Small intestine (tissue), 16 donors: ENCODE measurements around the gene IGSF11. TPM values are rescaled to one million over a fixed set of nuclear protein-coding genes. Genes with fewer than 3 reads are reported as not detected.
A peak's percentile ranks its signal among the peaks of the same experiment; 100 is the strongest.
"Not testable (repeated sequence)": the region's sequence is repeated elsewhere in the genome, so short reads cannot be mapped to it uniquely, and the experiment has no call there.

ENCODE experiments used
- DNase-seq, 2 donors: peaks; one replicate each; pipeline versions ENCODE4 v3.0.0 to v3.0.0-alpha.2; 2013
- FAIRE-seq: peaks from 2 replicates; lab custom pipeline; 2012; peaks lifted over from hg19 to GRCh38; lab: Jason Lieb, UNC
- H3K27ac ChIP-seq, 3 donors: one replicate each; pipeline ENCODE4 v1.5.1; 2013; ENCODE audit warnings: low read length in 2 of 3, mild to moderate bottlenecking in 2 of 3, control low read depth in 1 of 3, inconsistent platforms in 1 of 3, low read depth in 1 of 3, moderate library complexity in 1 of 3
- H3K27me3 ChIP-seq, 3 donors: one replicate each; pipeline ENCODE4 v1.6.1; 2013; ENCODE audit warnings: low read length in 3 of 3, inconsistent platforms in 1 of 3; ENCODE audit not compliant: control insufficient read depth in 3 of 3, insufficient read depth in 3 of 3
- H3K36me3 ChIP-seq, 3 donors: one replicate each; pipeline ENCODE4 v1.6.1; 2013; ENCODE audit warnings: low read length in 3 of 3, inconsistent platforms in 1 of 3, low read depth in 1 of 3, mild to moderate bottlenecking in 1 of 3, moderate library complexity in 1 of 3; ENCODE audit not compliant: control insufficient read depth in 3 of 3, insufficient read depth in 2 of 3
- H3K4me1 ChIP-seq, 3 donors: one replicate each; pipeline ENCODE4 v1.6.1; 2013; ENCODE audit warnings: low read length in 2 of 3, inconsistent platforms in 1 of 3, low read depth in 1 of 3, mild to moderate bottlenecking in 1 of 3, moderate library complexity in 1 of 3; ENCODE audit not compliant: control insufficient read depth in 3 of 3, insufficient read depth in 2 of 3
- H3K4me3 ChIP-seq, 3 donors: one replicate each; pipeline ENCODE4 v1.5.1; 2013; ENCODE audit warnings: low read length in 3 of 3, control low read depth in 1 of 3, inconsistent platforms in 1 of 3, low read depth in 1 of 3, mild to moderate bottlenecking in 1 of 3, moderate library complexity in 1 of 3
- H3K9me3 ChIP-seq, 2 donors: one replicate each; pipeline ENCODE4 v1.6.1; 2013; ENCODE audit warnings: low read depth in 1 of 2, low read length in 1 of 2; ENCODE audit not compliant: control insufficient read depth in 2 of 2, insufficient read depth in 1 of 2
- WGBS, 3 donors: extraction: QIAGEN DNeasy Blood & Tissue Kit; methylation state at CpG; one replicate each; pipeline ENCODE4 v1.1.7; 2013; 5-methylcytosine and 5-hydroxymethylcytosine counted together
- long read RNA-seq, 10 donors: transcript quantifications; one replicate each; lab custom pipeline, GENCODE V29; 2026
- polyA plus RNA-seq, 4 donors: library from polyadenylated mRNA; stranded (reverse) in 3 of 4; unstranded in 1 of 4; fragments of 200-250 nt in 3 of 4; fragments of 120-200 nt in 1 of 4; gene quantifications; one replicate each; pipeline versions ENCODE4 v1.2.1 to v1.2.3, GENCODE V29; 2013
- donor health status: healthy with polysubstance abuse.
- donor health status: control.
- donor health status: control.
- donor health status: Bipolar disorder and iron deficiency.
- donor health status: healthy.

IGSF11 gene, protein sequence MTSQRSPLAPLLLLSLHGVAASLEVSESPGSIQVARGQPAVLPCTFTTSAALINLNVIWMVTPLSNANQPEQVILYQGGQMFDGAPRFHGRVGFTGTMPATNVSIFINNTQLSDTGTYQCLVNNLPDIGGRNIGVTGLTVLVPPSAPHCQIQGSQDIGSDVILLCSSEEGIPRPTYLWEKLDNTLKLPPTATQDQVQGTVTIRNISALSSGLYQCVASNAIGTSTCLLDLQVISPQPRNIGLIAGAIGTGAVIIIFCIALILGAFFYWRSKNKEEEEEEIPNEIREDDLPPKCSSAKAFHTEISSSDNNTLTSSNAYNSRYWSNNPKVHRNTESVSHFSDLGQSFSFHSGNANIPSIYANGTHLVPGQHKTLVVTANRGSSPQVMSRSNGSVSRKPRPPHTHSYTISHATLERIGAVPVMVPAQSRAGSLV
- under 1 TPM in 2 of 4 donors, not detected in 2; 0.43 to 0.51 TPM for polyA plus RNA-seq
- long read RNA-seq, donor 1 = 0 reads
- long read RNA-seq, donor 2 = 0 reads
- long read RNA-seq, donor 3 = 0 reads
- long read RNA-seq, donor 4 = 0 reads
- long read RNA-seq, donor 5 = 0 reads
- long read RNA-seq, donor 6 = 0 reads
- long read RNA-seq, donor 7 = 0 reads
- long read RNA-seq, donor 8 = 0 reads
- long read RNA-seq, donor 9 = 0 reads
- long read RNA-seq, donor 10 = 0 reads

DNA sequence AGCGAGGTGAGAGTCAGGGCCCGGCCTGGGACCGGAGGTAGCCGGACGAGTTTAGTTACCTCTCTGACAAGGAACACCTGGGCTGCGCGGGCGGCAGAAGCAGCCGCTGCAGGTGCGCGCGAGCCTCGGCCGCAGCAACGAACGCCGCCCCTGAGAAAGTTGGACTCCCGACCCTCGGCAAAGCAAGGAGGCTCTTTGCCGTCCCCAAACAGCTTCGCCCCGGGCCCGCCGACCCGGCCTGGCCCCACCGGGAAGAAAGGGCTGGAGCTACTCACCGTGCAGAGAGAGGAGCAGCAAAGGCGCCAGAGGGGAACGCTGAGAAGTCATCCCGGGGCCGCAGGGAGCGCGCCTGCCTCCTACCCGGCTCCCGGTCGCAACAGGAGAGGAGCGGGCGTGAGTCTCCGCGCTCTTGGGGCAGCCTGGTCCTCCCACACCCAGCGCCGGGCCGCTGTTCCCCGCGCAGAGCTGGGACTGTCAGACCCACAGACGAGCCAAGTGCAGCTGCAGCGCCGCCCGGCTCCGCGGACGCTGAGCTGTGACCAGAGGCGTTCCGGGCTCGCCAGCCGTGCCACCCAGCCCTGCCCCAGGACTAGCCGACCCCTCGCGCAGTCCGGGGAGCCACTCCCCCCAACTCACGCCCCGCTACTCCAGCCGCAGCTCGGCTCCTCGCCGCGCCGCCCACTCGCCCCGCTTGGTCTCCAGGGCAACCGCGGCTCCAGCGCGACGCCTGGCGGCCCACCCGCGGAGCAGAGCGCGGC is at the start of gene IGSF11:
IGSF11 (minus strand) TSS at position 591 of the 758 bp plus-strand sequence; CDS start at position 327, 264 bp downstream.
- Histone ChIP-seq H3K4me3 (peak within 1 kb of the TSS; percentile 20 to 55 (median 51)), H3K4me1 (peaks cover 0 to 4% (median 0%) of the 10 kb centered on the region in 3 donors), H3K27me3 (peaks cover 0 to 28% (median 14%) of the 10 kb centered on the region in 3 donors), H3K9me3 (no peaks in the 10 kb centered on the region), H3K36me3 (no peaks in the 10 kb centered on the region), H3K27ac (no peak within 1 kb of the TSS)
- WGBS, 3 donors = 0 to 1% (median 0%) methylated on average over 76 to 80 of the region's 80 CpGs
- FAIRE-seq (no peak), DNase-seq (peak; percentile 28 to 77)

DNA sequence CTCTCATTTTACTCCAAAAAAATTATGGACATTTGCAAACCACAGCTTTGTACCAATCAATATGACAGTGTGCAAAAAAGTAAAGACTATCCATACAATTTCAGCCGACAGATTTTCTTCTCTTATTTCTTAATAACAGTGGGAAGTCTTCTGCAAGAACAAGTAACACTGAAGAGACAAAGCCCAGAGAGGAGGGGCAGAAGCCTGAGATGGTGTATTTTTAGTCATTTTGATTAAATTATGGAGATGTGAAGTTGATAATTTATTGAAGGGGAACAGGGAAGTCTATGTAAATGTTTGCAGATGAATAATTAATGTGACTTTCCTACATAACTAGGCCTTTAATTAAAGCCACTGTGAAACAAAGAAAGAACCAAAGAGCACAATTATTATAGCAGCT is 45.7 kb upstream of the IGSF11 start:
- 84 to 91% (median 85%) methylated on average over 1 of the region's 1 CpG for WGBS, 3 donors
- H3K4me1 ChIP-seq = no peaks in the 10 kb centered on the region

DNA sequence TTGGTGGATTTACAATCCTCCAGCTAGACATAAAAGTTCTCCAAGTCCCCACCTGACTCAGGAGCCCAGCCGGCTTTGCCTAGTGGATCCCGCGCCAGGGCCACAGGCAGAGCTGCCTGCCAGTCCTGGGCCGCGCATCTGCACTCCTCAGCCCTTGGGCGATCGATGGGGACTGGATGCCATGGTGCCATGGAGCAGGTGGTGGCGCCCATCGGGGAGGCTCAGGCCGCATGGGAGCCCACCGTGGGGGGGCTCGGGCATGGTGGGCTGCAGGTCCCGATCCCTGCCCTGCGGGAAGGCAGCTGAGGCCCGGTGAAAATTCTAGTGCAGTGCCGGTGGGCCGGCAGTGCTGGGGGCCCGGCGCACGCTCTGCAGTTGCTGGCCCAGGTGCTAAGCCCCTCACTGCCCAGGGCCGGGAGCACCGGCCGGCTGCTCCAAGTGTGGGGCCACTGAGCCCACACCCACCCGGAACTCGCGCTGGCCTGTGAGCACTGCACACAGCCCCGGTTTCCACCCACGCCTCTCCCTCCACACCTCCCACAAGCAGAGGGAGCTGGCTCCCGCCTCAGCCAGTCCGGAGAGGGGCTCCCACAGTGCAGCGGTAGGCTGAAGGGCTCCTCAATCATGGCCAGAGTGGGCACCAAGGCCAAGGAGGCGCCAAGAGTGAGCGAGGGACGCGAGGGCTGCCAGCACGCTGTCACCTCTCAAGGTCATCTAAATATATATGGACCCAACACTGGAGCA is 38.8 kb upstream of the IGSF11 start:
- 92 to 96% (median 94%) methylated on average over 30 to 36 of the region's 36 CpGs for WGBS, 3 donors
- H3K4me3 ChIP-seq = no peak overlapping the region
- H3K27ac ChIP-seq = no peak overlapping the region
- FAIRE-seq (no peak), DNase-seq (no peak)
- no peaks in the 10 kb centered on the region for H3K36me3 ChIP-seq
- peaks cover 4 to 12% of the 10 kb centered on the region in 2 donors for H3K9me3 ChIP-seq
- no peaks in the 10 kb centered on the region for H3K27me3 ChIP-seq
- no peaks in the 10 kb centered on the region for H3K4me1 ChIP-seq

More for the DNA sequence above, 45.7 kb upstream of the IGSF11 start:
- H3K36me3 ChIP-seq = no peaks in the 10 kb centered on the region
- H3K4me3 ChIP-seq = no peak overlapping the region
- no peak for FAIRE-seq
- no peak overlapping the region for H3K27ac ChIP-seq
- DNase-seq = no peak
- H3K9me3 ChIP-seq = no peaks in the 10 kb centered on the region
- no peaks in the 10 kb centered on the region for H3K27me3 ChIP-seq

DNA sequence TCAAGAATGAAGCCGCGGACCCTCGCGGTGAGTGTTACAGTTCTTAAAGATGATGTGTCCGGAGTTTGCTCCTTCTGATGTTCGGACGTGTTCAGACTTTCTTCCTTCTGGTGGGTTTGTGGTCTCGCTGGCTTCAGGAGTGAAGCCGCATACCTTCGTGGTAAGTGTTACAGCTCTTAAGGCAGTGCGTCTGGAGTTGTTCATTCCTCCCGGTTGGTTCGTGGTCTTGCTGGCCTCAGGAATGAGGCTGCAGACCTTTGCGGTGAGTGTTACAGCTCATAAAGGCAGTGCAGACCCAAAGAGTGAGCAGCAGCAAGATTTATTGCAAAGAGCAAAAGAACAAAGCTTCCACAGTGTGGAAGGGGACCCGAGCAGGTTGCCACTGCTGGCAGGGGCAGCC is 37.8 kb upstream of the IGSF11 start:
- not testable (repeated sequence) for H3K36me3 ChIP-seq, DNase-seq, H3K4me1 ChIP-seq, FAIRE-seq, H3K4me3 ChIP-seq, H3K27me3 ChIP-seq, H3K27ac ChIP-seq
- H3K9me3 ChIP-seq = peaks cover 4 to 12% of the 10 kb centered on the region in 2 donors
- WGBS, 3 donors = 92 to 95% (median 95%) methylated on average over 15 of the region's 15 CpGs

DNA sequence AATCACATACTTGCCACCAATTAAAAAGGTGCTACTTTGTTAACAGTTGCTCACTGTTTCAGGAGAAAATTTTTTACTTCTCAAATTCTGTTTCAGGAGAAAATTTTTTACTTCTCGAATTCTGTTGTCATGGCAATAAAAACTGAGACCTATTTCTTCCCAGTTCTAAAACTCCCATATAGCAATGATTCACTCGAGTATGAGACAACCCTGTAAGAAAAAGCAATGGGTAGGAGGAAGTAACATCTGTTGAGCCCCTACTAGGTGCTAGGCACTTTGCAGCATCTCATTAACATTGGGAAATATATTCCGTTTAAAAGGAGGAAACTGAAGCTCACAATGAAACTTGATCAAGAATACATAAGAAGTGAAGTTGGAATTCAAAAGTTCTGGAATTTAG is 35.1 kb upstream of the IGSF11 start:
- no peak for FAIRE-seq
- Histone ChIP-seq H3K4me1 (no peaks in the 10 kb centered on the region), H3K9me3 (peaks cover 4 to 12% of the 10 kb centered on the region in 2 donors), H3K4me3 (no peak overlapping the region), H3K27me3 (no peaks in the 10 kb centered on the region), H3K36me3 (no peaks in the 10 kb centered on the region), H3K27ac (no peak overlapping the region)
- no peak for DNase-seq
- 60 to 70% (median 68%) methylated on average over 3 of the region's 3 CpGs for WGBS, 3 donors

DNA sequence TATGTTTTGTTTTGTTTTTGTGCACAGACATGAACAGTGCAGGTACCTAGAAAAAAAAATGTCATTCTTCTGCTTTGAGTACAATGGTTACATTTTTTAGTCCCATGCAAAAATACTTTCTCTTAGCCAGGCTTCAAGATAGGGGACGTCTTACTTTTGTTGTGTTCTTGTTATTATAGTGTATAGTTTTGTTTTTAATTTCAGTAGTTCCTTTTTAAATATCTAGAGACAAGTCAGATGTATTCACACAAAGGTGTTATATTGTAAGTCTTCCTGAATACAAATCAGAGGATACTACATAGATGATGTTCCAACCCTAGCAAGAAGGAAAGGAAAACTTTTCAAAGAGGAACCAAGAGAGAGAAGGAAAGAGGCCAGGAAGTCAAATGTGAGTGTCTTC is 28.8 kb upstream of the IGSF11 start:
- Histone ChIP-seq H3K27ac (no peak overlapping the region), H3K9me3 (no peaks in the 10 kb centered on the region), H3K27me3 (no peaks in the 10 kb centered on the region), H3K4me1 (no peaks in the 10 kb centered on the region), H3K4me3 (no peak overlapping the region), H3K36me3 (no peaks in the 10 kb centered on the region)
- FAIRE-seq (no peak), DNase-seq (no peak)
- 50 to 77% (median 53%) methylated on average over 1 of the region's 1 CpG for WGBS, 3 donors

DNA sequence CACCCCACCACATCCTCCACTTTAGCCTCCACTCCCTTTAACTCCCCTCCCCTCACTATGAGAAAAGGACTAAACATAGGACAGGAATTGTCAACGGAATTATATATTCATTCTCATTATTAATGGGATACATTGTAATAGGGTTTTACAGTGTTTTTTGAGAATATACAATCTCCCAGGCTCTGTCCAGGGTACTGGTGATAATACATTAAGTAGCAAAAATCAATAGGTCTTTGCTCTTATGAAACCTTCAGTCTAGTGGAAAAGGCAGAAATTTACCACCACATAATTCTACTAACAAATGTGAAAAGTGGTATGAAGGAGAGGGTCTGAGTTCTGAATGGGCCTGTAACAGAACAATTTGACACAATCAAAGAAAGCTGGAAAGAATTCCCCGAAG is 28.2 kb upstream of the IGSF11 start:
- no peak overlapping the region for H3K4me3 ChIP-seq
- H3K4me1 ChIP-seq = no peaks in the 10 kb centered on the region
- no peak overlapping the region for H3K27ac ChIP-seq
- 73 to 91% (median 82%) methylated on average over 2 of the region's 2 CpGs for WGBS, 3 donors
- H3K36me3 ChIP-seq = no peaks in the 10 kb centered on the region
- H3K27me3 ChIP-seq = no peaks in the 10 kb centered on the region
- FAIRE-seq (no peak), DNase-seq (no peak)
- no peaks in the 10 kb centered on the region for H3K9me3 ChIP-seq

DNA sequence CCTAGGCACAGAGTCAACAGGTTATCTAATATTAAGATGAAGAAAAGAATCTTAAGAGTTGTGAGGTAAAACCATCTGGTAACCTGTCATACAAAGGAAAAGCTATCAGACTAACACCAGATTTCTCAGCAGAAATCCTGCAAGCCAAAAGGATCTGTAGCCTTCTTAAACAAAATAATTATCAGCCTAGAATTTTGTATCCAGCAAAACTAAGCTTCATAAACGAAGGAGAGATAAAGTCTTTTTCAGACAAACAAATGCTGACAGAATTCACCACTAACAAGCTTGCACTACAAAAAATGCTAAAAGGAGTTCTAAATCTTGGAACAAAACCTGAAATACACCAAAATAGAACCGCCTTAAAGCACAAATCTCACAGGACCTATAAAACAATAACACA is 9.9 kb upstream of the IGSF11 start:
- Histone ChIP-seq H3K27ac (no peak overlapping the region), H3K36me3 (no peaks in the 10 kb centered on the region), H3K4me1 (no peaks in the 10 kb centered on the region), H3K4me3 (no peak overlapping the region), H3K27me3 (peaks cover 0 to 2% (median 0%) of the 10 kb centered on the region in 3 donors), H3K9me3 (no peaks in the 10 kb centered on the region)
- DNase-seq = no peak
- WGBS, 3 donors = 69 to 86% (median 73%) methylated on average over 2 of the region's 2 CpGs
- FAIRE-seq = no peak
